ENCODE measurements around the gene CARMIL1.

Gene CARMIL1

GRCh38 chr6:25645916-25646315 is 366.7 kb downstream of the CARMIL1 start:
- DNase-seq (ENCODE audit: low spot score) = no peak

GRCh38 chr6:25649611-25650010 is 370.4 kb downstream of the CARMIL1 start:
- DNase-seq (ENCODE audit: low spot score) = no peak

DNA sequence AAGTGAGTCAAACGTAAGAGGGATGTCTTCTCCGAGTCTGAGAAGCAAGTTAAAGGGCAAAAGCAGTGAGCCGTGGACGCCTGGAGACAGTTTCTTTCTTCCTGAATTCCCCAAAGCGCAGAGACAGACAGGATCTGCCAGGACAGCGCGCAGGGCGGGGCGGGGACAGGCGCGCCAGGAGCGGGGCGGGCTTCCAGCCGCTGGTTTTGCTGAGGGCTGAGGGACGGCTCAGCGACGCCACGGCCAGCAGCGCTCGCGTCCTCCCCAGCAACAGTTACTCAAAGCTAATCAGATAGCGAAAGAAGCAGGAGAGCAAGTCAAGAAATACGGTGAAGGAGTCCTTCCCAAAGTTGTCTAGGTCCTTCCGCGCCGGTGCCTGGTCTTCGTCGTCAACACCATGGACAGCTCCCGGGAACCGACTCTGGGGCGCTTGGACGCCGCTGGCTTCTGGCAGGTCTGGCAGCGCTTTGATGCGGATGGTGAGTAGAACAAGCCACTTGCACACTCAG is 372.9 kb downstream of the CARMIL1 start, which contains the start of gene SCGN:
TSS of gene SCGN (plus strand) at position 209 of the 509 bp plus-strand sequence. CDS start at position 398, 189 bp downstream.
- peak; percentile 42 for DNase-seq (ENCODE audit: low spot score)

GRCh38 chr6:25655723-25656122 is 376.5 kb downstream of the CARMIL1 start:
- no peak for DNase-seq (ENCODE audit: low spot score)

DNA sequence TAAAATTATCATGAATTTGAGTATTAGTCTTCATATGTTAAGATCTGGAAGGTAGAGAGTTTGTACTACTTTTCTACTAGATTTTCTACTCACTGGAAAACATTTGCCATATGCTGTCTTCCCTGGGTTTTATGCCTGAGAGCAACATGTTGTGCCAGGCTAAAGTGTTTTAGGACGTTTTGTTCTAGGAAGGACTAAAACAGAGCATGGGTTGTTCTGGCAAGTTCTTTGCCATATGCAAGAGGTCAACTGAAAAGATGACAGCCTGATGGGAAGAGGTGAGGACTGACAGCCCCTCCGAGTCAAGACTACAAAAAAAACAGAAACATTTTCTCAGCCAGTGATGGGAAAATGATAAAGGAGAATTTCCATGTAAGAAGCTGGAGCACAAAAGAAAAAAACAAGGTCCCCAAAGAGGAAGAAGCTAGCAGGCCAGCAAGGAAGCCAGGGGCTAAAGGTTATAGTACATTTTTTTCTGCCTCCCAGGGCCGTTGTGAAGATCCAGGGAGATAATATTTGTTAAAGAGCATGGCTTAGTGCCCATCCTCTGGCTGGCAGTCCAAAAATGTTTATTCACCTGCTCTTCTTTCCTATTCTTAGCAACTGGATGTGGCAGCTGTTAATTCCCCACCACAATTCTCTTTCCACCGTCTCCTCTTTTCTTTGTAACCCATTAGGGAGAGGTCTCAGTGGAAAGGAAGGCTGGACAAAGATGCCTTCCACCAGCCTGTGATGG is 380.6 kb downstream of the CARMIL1 start:
- DNase-seq (ENCODE audit: low spot score) = no peak

GRCh38 chr6:25660512-25660911 is 381.3 kb downstream of the CARMIL1 start:
- DNase-seq (ENCODE audit: low spot score) = no peak

DNA sequence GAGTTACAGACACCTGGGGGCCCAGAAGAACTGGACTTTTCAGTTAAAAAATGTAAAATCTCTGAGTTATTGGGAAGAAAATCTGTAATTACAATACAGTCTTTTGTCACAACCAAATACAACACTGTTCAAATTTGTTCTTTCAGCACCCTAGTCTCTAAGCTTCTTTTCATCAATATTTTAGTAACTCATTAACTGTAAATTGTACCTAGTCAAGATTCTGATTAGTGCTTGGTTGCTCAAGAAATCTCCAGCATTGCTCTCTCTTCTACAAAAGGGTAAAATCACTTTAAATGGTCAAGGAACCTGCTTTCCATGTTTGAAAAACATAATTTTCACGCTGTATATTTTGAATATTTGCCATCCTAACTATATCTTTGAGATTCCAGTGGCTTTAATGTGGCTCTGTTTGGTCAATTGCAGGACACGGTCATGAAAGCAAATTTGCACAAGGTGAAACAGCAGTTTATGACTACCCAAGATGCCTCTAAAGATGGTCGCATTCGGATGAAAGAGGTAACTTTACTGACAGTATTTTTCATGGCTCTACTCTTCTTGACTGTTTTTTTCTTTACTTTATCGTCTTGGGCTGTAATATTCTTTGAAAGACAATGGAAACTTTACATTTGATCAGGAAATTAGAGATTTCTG is 382.1 kb downstream of the CARMIL1 start:
- DNase-seq (ENCODE audit: low spot score) = no peak

DNA sequence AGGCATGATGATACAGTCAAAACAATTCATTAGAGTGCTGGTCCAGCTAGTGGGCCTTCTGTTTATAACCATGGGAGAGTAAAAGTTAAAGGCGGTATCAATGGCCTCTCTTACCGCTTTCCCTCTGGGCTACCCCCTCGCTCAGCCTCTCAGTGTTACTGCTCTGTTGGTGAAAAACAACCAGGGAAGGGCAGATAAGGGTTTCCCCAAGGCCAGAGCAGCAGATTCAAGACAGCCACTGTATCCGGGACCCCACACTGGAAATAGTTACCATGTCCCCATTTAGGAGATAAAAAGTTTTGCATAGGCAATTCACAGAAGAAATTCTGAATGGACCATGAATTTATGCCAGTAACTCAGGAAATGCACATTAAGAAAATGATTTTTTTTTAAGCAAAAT is 386.3 kb downstream of the CARMIL1 start:
- no peak for DNase-seq (ENCODE audit: low spot score)

GRCh38 chr6:25669413-25669812 is 390.2 kb downstream of the CARMIL1 start:
- DNase-seq (ENCODE audit: low spot score) = no peak

Small RNA genes lying within 50 kb of the gene (small RNA-seq; reads per million reads assigned to genes)
- gene RF00019 (0 reads per million in 2 experiments), gene RNU6-987P (0 reads per million in 2 experiments)

All from SK-N-DZ (cell line).